Subcutaneous adipose tissue (tissue), 4 donors: ENCODE results near the gene CTAGE1. TPM values are rescaled to one million over a fixed set of nuclear protein-coding genes. Genes with fewer than 3 reads are reported as not detected.

ENCODE experiments used
- CTCF ChIP-seq: fragments of 450-650 bp; IDR thresholded peaks from one replicate; pipeline ENCODE4 v1.5.1; 2016; ENCODE audit warnings: low read depth, mild to moderate bottlenecking, control low read depth, antibody characterized with exemption, moderate library complexity
- total RNA-seq, 4 donors: library from RNA; depleted of rRNA; stranded (reverse); fragments of >200 nt; gene quantifications; one replicate each; pipeline ENCODE4 v1.1.0, GENCODE V29; 2016

CTAGE1 gene
- total RNA-seq, 4 donors from 2014 or later: not detected

DNA sequence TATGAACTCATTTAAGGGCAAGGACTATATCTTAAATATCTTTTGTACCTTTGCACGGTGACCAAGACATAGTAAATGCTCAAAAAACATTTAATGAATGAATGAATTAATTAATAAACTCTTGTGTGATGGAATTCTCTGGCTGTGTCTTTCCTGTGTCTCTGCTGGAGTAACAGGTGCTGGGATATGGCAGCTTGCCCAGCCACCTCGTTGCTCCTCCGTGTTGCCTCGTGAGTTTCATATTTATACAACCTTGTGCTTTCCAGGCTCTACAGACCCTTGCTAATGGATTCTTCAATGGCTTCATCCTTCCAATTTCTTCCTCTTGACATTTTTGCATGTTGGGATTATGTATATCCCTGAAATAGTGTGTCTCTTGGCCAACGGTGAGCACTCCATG, 30.4 kb downstream of the CTAGE1 start:
- TF ChIP-seq CTCF: no peak

DNA sequence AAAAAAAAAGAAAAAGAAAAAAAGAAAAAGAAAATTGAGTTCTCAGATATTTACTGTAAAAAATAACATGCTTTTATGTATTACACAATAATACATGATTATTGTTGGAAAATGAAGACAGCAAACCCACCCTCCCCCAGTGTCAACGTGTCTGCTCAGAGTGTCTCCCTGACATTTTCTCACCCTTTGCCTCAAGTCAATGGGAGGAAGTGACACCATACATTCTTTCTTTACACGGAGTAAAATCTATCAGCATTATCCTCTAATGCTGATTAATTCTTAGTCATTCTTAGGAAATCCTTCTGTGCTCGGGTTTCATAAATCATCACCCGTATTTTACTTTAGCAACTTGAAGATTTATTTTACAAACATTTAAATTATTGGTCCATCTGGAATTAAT, 32.0 kb downstream of the CTAGE1 start:
- TF ChIP-seq CTCF: no peak

GRCh38 chr18:22378672-22379282, 38.9 kb downstream of the CTAGE1 start:
- TF ChIP-seq CTCF: no peak

GRCh38 chr18:22377769-22378168, 39.9 kb downstream of the CTAGE1 start:
- TF ChIP-seq CTCF: no peak

DNA sequence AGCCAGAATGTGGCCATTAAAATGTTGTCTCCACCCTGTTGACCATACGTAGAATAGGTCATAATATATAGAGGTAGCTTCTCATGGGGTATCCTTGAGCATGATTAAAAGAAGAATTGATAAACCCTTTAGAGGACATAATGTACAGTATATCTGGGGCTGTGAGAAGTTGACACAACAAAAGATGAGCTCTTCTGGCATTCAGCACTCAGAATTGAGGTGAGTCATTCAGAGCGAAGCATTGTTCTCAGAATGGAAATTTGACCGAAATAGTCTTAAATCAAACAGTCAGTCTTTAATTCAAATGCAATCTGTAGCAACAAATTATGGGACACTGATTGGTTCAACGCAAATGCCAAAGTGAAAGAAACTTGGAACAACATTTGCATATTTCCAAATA, 47.3 kb downstream of the CTAGE1 start:
- no peak for TF ChIP-seq CTCF

DNA sequence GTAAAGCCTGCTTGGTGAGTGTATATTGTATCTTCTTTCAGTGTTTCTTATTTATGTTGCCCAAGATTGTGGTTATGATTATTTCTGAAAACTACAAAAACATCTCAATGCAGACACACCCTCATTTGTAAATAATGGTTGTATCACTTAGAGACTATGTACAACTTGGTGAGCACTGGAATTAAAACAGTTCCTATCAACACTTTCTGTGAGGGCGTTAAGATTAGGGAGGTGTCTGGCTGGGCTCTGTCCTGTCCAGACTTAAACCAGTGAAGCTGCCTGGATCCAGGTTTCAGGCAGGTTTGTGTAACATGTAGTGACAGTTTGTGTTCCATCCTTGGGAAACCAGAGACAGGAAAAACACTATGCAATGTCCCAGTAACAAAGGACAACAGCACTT, 49.7 kb downstream of the CTAGE1 start:
- TF ChIP-seq CTCF: no peak

DNA sequence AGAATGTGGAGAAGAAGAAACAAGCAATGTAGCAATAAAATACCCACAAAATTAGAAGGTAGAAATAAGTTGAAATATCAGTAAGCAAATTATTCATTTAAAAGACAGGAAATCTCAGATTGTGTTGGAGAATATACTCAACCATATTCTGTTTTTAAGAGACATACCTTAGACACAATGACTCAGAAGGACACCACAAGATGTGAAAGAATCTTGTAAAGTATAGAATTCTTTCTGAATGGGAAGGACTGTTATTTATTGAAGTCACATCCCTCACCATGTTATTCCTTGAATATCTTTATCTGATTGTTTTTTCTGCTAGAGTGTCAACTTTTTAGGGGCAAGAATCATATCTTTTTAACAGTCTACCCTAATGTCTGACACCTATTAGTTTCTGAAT, 50.4 kb downstream of the CTAGE1 start:
- no peak for TF ChIP-seq CTCF
